ENCODE results near the gene PTX4. TPM values are rescaled to one million over a fixed set of nuclear protein-coding genes. Genes with fewer than 3 reads are reported as not detected.

PTX4 gene
- total RNA-seq, 6 experiments from 2014 or later = 0.14 to 0.24 (median 0.18) TPM; not detected in 2

- H3K4me3 Mint-ChIP-seq = no peak overlapping the region
- no peaks in the 10 kb centered on the region for H3K4me1 Mint-ChIP-seq (ENCODE audit: low read depth)
- no peaks in the 10 kb centered on the region for H3K9me3 Mint-ChIP-seq
- H3K27me3 Mint-ChIP-seq (ENCODE audit: insufficient read depth) = no peaks in the 10 kb centered on the region; the same call in 1 of the 2 replicates
- no peaks in the 10 kb centered on the region for H3K36me3 Mint-ChIP-seq (ENCODE audit: low read depth)
- no peak for TF ChIP-seq CTCF (IDR thresholded peaks at IDR 0.05)
- H3K27ac Mint-ChIP-seq = no peak overlapping the region
- DNase-seq = no peak
Measured at GRCh38 chr16:1460602-1461138, 28.1 kb downstream of the PTX4 start.

DNA sequence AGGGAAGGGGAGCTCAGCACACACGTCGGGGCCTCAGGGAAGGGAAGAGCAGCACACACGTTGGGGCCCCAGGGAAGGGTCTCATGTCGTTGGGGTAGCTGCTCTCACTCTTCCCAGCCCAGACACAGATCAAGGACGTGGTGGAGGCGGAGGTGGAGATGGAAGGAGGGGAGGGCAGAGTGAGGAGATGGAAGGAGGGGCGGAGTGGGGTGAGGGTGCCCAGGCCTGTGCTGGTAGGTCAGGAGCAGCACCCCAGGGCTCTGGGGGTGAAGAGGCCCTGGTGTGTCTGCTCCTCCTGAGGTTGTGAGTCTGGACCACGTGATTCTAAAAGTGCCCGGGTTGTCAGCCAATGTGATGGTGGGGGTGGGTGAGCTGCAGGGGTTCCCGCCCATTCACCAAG, 28.8 kb downstream of the PTX4 start:
- Mint-ChIP-seq H3K4me3 (no peak overlapping the region), H3K27ac (no peak overlapping the region), H3K27me3 (ENCODE audit: insufficient read depth) (no peaks in the 10 kb centered on the region; the same call in 1 of the 2 replicates), H3K9me3 (no peaks in the 10 kb centered on the region), H3K36me3 (ENCODE audit: low read depth) (no peaks in the 10 kb centered on the region), H3K4me1 (ENCODE audit: low read depth) (no peaks in the 10 kb centered on the region)
- no peak for TF ChIP-seq CTCF (IDR thresholded peaks at IDR 0.05)
- DNase-seq = no peak

DNA sequence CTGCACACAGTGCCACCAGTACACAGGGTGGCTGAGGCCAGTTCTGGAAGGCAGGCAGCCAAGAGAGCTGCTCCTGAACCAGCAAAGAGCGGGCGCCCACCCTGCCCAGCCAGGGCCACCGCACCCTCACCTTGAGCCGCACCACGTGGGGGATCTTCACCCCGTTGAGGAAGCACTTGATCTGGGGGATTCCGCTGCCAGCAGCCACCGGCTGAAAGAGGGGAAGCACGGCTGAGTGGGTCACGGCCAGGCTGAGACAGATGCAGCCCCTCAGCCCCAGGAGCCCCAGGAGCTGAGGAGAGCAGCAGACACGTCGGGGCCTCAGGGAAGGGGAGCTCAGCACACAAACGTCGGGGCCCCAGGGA, 29.8 kb downstream of the PTX4 start:
- Mint-ChIP-seq H3K4me1 (ENCODE audit: low read depth) (no peaks in the 10 kb centered on the region), H3K9me3 (no peaks in the 10 kb centered on the region), H3K27me3 (ENCODE audit: insufficient read depth) (no peaks in the 10 kb centered on the region; the same call in 1 of the 2 replicates), H3K27ac (no peak overlapping the region), H3K4me3 (no peak overlapping the region), H3K36me3 (ENCODE audit: low read depth) (no peaks in the 10 kb centered on the region)
- TF ChIP-seq CTCF (IDR thresholded peaks at IDR 0.05) = no peak
- no peak for DNase-seq

- Mint-ChIP-seq H3K9me3 (no peaks in the 10 kb centered on the region), H3K4me1 (ENCODE audit: low read depth) (no peaks in the 10 kb centered on the region), H3K4me3 (no peak overlapping the region), H3K27ac (no peak overlapping the region), H3K27me3 (ENCODE audit: insufficient read depth) (no peaks in the 10 kb centered on the region; the same call in 1 of the 2 replicates), H3K36me3 (ENCODE audit: low read depth) (no peaks in the 10 kb centered on the region)
- DNase-seq = peak; percentile 10
- no peak for TF ChIP-seq CTCF (IDR thresholded peaks at IDR 0.05)
Measured at GRCh38 chr16:1458336-1458976, 30.3 kb downstream of the PTX4 start.

DNA sequence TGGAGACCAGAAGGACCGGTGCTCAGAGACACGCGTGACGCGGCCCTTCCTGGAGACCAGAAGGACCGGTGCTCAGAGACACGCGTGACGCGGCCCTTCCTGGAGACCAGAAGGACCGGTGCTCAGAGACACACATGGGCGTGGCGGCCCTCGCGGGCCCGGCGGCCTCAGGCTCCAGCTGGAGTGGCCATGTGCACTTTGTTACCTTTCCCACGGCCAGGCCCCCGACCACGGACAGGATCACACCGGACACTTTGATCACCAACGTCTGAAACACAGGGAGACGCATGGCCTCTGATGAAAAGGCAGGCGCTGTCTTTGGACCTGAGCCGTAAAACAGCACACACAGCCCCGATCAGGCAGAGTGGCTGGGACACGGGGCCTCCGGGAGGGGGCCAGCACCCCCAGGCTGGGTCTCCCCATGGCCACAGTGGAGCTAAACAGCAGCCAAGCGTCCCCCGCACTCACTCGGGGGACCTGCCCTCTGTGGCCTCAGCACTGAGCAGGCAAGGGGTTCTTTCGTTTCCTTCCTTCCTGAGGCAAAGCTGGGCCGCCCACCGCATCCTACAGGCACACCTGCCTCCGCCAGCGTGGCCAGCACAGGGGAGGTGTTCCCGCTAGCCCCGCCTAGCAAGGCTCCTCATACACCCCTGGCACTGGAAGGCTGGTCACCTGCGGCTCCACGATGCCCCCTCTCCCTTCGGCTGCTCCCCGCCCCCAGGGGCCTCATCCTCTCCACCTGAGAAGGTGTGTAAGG, 31.1 kb downstream of the PTX4 start:
- no peak for TF ChIP-seq CTCF (IDR thresholded peaks at IDR 0.05)
- no peaks in the 10 kb centered on the region for H3K4me1 Mint-ChIP-seq (ENCODE audit: low read depth)
- no peak overlapping the region for H3K27ac Mint-ChIP-seq
- no peaks in the 10 kb centered on the region for H3K36me3 Mint-ChIP-seq (ENCODE audit: low read depth)
- no peak overlapping the region for H3K4me3 Mint-ChIP-seq
- no peak for DNase-seq
- H3K9me3 Mint-ChIP-seq = no peaks in the 10 kb centered on the region
- no peaks in the 10 kb centered on the region; the same call in 1 of the 2 replicates for H3K27me3 Mint-ChIP-seq (ENCODE audit: insufficient read depth)

Data from HFFc6 (cell line).